ENCODE measurements around the gene LAMB4. TPM values are rescaled to one million over a fixed set of nuclear protein-coding genes. Genes with fewer than 3 reads are reported as not detected.
A peak's percentile ranks its signal among the peaks of the same experiment; 100 is the strongest.

The LAMB4 gene
- total RNA-seq, 2 donors from 2014 or later: 0.85 TPM; not detected in 1

DNA sequence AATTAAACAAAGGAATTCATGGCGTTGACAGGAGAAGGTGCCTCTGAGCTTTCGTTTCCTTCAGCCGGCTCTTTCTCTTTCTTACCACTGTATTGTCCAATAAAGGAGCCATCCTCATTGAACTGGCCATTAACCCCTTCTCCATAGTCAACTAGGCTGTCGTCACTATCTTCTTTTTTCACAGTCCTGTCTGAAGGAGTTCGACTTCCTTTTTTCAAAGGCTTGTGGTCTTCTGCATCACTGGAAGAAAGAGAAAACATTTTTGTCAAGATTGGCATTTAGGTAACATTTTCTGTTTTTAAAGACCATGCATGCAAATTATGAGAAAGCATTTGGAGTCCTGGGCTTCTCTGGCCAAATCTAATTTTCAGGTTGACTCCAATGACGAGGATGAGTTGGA lies 19.7 kb upstream of the LAMB4 start:
- Histone ChIP-seq H3K4me1 (replicated peaks) (no peaks in the 10 kb centered on the region), H3K27me3 (replicated peaks; ENCODE audit: insufficient read depth) (no peaks in the 10 kb centered on the region), H3K4me3 (no peak overlapping the region), H3K27ac (no peak overlapping the region), H3K36me3 (no peaks in the 10 kb centered on the region), H3K9me3 (no peaks in the 10 kb centered on the region)
- intact Hi-C loops (cut with DNase I): loop anchor here (5.0 to 10.0 kb wide), 4 partner anchors 145 to 683 kb away; partner anchors contain the start of genes CBLL1 and LAMB1
- 58% methylated on average over 6 of the region's 6 CpGs for WGBS
- no peak for DNase-seq (ENCODE audit: low spot score)
- no peak for TF ChIP-seq POLR2A (IDR thresholded peaks at IDR 0.05)
- TF ChIP-seq, protein P1, sequence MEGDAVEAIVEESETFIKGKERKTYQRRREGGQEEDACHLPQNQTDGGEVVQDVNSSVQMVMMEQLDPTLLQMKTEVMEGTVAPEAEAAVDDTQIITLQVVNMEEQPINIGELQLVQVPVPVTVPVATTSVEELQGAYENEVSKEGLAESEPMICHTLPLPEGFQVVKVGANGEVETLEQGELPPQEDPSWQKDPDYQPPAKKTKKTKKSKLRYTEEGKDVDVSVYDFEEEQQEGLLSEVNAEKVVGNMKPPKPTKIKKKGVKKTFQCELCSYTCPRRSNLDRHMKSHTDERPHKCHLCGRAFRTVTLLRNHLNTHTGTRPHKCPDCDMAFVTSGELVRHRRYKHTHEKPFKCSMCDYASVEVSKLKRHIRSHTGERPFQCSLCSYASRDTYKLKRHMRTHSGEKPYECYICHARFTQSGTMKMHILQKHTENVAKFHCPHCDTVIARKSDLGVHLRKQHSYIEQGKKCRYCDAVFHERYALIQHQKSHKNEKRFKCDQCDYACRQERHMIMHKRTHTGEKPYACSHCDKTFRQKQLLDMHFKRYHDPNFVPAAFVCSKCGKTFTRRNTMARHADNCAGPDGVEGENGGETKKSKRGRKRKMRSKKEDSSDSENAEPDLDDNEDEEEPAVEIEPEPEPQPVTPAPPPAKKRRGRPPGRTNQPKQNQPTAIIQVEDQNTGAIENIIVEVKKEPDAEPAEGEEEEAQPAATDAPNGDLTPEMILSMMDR (IDR thresholded peaks at IDR 0.05): no peak

DNA sequence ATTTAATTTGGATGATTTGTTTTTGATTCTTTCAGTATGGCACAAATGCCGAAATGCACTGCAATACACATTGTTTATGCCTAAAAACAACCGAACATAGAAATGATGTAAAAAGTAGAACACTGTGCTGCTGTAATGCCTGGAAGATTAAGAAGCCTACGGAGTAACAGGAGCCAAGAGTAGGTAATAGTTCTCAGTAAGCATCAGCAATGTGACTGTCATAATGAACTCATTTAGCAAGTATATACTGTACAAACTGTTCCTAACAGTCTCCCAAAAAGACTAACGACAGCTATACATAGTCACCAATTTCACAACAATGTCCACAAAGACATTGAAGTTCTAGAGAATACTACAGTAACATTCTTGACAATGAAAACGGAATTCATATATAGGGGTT lies 19.0 kb upstream of the LAMB4 start:
- WGBS: 75% methylated on average over 5 of the region's 5 CpGs
- no peak for DNase-seq (ENCODE audit: low spot score)
- H3K27me3 ChIP-seq (replicated peaks; ENCODE audit: insufficient read depth): no peaks in the 10 kb centered on the region

DNA sequence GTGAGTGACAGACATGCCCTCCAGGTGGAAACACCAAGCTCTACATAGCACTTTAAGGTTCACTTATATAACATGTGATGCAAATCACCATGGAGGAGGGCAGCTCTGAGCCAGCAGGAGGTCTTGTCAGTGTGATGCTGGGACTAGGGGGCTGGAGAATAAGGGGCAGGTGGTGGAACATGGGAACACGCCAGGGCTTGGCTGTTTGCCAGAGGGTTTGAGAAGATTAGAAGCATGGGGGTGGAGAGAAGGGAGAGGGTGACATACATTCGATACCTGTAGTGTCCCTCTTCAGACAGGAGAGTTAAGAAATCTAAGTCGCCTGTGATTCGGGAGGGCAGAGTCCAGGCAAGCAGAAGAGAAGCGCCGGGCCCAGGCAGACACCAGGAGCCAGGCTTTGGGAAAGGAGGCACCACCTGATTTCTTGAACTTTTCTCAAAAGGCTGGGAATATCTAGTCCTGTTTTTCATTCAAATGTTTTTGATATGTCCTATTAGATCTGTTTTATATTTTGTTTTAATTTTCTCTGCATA lies 16.9 kb upstream of the LAMB4 start:
- no peak overlapping the region for H3K4me3 ChIP-seq
- TF ChIP-seq POLR2A (IDR thresholded peaks at IDR 0.05): no peak
- TF ChIP-seq, protein P1 (IDR thresholded peaks at IDR 0.05): no peak
- TF ChIP-seq POLR2AphosphoS5 (IDR thresholded peaks at IDR 0.05): no peak
- 78% methylated on average over 6 of the region's 6 CpGs for WGBS
- no peaks in the 10 kb centered on the region for H3K27me3 ChIP-seq (replicated peaks; ENCODE audit: insufficient read depth)
- intact Hi-C loops (cut with DNase I): loop anchor here (5.0 to 10.0 kb wide), 4 partner anchors 142 to 680 kb away; partner anchors contain the start of genes CBLL1 and LAMB1
- no peaks in the 10 kb centered on the region for H3K36me3 ChIP-seq
- H3K9me3 ChIP-seq: no peaks in the 10 kb centered on the region
- no peaks in the 10 kb centered on the region for H3K4me1 ChIP-seq (replicated peaks)
- no peak overlapping the region for H3K27ac ChIP-seq
- no peak for DNase-seq (ENCODE audit: low spot score)

More for the DNA sequence above, 19.0 kb upstream of the LAMB4 start:
- TF ChIP-seq POLR2AphosphoS5 (IDR thresholded peaks at IDR 0.05) (no peak), POLR2A (IDR thresholded peaks at IDR 0.05) (no peak)
- TF ChIP-seq, protein P1 (IDR thresholded peaks at IDR 0.05): no peak
- H3K4me1 ChIP-seq (replicated peaks): no peaks in the 10 kb centered on the region
- H3K4me3 ChIP-seq: no peak overlapping the region
- intact Hi-C loops (cut with DNase I): loop anchor here (5.0 to 10.0 kb wide), 4 partner anchors 144 to 682 kb away; partner anchors contain the start of genes CBLL1 and LAMB1
- no peaks in the 10 kb centered on the region for H3K36me3 ChIP-seq
- no peak overlapping the region for H3K27ac ChIP-seq
- no peaks in the 10 kb centered on the region for H3K9me3 ChIP-seq

DNA sequence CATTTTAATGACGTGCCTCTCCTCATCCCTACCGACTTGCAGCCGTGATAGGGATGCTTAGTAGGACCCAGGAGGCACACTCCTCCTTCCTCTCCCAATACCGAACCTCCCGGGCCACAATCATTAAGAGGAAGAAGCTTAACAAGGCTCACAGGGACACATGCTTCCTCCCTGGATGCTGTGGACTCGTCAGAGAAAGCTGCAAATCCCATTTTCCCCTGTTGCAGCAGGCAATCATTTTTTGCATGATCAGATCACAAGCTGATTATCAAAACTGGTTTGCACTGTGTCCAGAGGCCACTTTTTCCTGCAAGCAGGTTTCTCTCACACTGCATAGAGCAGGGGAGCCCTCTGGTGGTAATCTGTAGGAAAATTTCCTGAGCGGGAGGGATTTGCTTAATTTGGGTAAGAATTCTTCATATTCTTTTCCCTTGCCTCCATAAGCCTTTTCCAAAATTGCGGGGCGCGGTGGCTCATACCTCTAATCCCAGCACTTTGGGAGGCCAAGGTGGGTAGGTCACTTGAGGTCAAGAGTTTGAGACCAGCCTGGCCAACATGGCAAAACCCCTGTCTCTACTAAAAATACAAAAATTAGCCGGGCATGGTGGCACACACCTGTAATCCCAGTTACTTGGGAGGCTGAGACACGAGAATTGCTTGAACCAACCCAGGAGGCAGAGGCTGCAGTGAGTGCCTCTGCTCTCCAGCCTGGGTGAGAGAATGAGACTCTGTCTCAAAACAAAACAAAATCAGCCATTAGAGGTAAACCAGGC lies 16.1 kb upstream of the LAMB4 start:
- H3K27ac ChIP-seq: no peak overlapping the region
- no peaks in the 10 kb centered on the region for H3K36me3 ChIP-seq
- DNase-seq (ENCODE audit: low spot score): peak; percentile 53
- H3K9me3 ChIP-seq: no peaks in the 10 kb centered on the region
- intact Hi-C loops (cut with DNase I): loop anchor here (5.0 to 10.0 kb wide), 4 partner anchors 141 to 679 kb away; partner anchors contain the start of genes CBLL1 and LAMB1
- H3K27me3 ChIP-seq (replicated peaks; ENCODE audit: insufficient read depth): no peaks in the 10 kb centered on the region
- no peak overlapping the region for H3K4me3 ChIP-seq
- TF ChIP-seq POLR2A (IDR thresholded peaks at IDR 0.05): no peak
- TF ChIP-seq, protein P1 (IDR thresholded peaks at IDR 0.05): peak; percentile 50 to 87 (median 76)
- TF ChIP-seq POLR2AphosphoS5 (IDR thresholded peaks at IDR 0.05): peak; percentile 39
- H3K4me1 ChIP-seq (replicated peaks): no peaks in the 10 kb centered on the region
- 13% methylated on average over 12 of the region's 12 CpGs for WGBS

Data from prostate gland (tissue), 2 donors.